GM19452 (cell line): ENCODE data around the gene ZBTB16.

ENCODE experiments used
- ATAC-seq: cut with Tn5 transposase; IDR thresholded peaks from one replicate; pipeline ENCODE4 v1.9.1; 2021; ENCODE audit not compliant: unreplicated experiment

Gene ZBTB16

DNA sequence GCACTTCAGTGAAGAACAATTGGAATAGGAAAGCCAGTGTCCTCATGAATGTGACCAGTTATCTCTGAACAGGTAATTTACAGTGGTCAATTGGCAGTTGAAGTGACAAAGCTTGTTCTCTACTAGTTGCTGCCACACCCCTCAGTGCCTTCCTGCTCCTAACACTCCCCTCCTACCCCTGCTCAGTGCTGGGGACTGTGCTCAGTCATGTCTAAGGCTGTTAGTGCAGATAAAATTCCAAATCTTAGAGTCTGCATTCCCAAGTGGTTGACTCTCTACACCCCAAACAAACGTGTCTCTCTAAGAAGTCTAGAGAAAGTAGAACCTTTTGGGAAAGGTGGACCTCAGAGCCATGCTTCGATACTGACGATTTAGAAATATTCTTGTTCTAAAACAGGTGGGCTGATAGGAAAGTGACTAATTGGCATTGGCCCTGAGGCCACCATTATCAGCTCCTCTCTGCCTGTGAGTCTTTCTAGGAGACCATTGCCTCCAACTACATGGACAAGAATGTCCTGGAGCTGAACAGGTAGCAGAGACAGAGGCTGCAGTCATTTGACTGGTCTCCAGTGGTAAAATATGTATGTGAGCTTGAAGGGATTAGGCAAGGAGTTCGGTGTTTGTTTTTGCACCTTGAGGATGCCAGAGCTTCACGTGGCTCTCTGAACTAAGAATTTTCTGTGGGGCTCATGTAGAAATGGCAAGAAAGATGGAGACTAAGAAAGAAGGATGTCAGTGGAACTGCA is 214.6 kb downstream of the ZBTB16 start:
- ATAC-seq, result no peak

DNA sequence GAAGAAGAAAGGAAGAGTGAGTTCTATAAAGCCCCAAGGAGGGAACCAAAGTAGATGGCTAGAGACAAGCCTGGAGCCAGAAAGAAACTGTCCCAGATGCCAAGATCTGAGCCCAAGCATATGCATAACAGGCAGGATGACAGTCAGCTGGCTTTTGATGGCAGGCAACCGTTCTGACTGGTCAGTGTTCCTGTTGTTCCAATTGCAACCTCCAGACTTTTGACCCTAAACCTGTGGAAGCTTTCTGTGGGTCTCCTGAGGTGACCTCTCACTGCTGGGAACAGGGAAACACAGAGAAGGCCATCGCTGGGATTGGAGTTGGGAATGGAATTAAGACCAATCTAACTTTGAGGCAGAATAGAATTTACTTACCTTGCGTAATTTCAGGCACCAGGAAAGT is 215.1 kb downstream of the ZBTB16 start:
- no peak for ATAC-seq

DNA sequence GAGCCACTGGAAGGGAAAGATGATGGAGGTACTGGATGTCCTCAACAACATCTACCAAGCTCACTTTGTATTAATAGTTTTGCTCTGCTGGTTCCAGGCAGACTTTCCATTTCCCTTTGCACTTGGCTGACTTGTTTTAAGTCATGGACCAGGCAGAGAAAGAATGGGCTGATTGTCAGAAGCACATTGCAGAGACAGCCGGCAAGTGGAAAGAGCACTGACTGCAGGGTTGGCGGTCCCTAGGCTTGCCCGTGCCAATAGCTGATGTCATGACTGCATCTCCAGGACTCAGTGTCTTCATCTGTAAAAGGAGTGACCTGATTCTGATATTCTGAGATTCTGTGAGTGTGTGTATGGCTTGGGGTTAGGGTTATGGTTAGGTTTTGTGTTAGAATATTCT is 215.8 kb downstream of the ZBTB16 start:
- ATAC-seq, result no peak

DNA sequence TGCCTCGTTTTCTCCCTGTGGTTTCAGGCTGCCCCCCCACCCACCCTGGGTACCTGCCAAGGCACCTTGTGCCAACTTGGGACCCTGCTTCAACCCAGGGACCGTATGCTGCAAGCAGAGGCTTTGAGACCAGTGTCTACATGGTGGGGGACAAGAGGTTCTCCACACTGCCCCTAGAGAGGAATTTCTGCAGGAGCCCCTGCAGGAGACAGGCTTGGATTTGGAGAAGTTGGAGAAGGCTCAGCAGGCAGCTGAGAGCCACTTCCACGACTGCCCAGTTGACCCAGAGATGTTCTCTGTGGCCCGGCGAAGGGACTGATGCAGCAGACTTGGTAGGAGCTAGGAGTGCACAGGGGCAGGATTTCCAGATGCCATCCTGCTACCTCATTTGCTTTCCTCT is 216.6 kb downstream of the ZBTB16 start:
- no peak for ATAC-seq

DNA sequence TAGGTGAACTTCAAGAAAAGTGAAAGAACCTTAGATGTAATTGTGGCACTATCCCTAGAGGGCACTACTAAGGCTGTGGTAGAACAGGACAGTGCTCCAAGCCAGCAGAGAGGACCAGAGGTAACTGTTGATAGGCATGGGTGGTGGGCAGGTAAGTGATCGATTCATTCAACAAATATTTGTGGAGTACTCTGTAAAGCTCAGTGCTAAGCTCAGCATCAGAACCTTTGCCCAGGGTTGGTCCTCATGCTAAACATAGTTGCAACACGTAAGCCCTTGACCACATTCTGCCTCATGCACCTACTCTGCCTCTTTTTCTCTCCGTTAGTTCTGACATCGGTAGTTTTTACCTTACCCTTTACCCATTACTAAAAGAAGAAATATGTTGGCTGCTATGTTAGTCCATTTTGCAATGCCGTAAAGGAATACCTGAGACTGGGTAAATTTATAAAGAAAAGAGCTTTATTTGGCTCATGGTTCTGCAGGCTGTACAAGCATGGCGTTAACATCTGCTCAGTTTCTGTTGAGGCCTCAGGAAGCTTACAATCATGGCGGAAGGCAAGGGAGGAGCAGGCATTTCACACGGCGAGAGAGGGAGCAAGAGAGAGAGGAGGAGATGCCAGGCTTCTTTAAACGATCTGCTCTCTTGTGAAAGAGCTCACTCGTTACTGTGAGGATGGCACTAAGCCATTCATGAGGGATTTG is 218.3 kb downstream of the ZBTB16 start:
- no peak for ATAC-seq

DNA sequence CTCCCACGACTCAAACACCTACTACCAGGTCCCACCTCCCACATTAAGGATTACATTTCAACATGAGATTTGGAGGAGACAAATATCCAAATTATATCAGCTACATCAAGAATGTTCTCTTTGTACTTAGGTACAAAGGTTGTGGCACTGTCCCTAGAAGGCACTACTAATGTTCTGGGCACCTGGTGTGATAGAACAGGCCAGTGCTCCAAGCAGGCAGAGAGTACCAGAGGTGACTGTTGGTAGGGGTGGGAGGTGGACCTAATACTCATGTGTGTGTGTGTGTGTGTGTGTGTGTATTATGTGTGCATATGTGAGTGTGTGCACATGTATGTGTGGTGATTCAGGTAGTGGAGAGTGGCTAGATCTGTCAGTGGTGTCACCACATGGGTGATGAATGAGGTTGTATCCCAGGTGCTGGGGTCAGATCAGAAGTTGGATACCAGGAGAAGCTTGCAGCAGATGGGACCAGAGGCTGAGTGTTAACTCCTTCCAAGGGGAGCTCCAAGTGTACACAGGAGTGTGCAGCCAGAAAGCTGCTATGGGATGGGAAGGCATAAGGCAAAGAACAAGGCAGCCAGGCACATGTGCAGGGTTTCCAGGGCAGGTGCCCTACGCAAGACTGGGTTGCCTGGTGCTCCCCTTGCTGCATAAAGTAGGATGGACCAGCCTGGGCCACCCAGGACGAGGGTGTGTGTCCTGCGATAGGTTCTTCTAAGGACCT is 219.0 kb downstream of the ZBTB16 start:
- ATAC-seq, result no peak

DNA sequence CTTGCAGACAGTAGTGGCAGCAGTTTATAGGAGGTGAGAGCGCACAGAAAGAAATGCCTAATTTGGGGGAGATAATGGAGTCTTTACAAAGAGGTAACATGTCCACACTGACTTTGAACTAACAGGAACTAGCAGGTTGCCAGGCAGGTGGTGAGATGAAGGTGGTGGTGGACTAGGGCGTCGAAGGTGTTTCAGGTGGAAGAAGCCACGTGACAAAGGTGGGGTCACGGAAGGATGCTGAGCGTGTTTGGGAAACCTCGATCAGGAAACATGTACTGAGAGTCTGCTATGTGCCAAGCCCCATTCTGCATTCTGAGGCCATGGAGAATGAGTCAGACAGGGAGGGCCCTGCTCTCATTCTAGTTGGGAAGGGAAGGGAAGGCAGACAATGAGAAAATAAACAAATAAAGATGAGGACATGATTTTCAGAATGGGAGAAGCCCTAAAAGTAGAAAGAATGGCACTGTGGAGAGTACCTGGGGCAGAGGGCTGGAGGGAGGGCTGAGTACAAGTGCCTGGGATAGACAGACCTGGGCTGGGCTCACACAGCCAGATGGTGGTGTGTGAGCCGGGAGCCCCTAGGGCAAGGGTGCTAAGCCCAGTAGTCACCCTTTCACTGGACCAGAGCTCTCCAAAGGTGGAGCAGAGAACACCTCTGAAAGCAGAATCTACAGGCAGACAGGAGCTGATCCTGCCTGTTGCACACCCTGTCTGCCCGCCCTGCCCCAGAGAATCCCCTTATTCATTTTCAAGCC is 220.5 kb downstream of the ZBTB16 start:
- ATAC-seq, result no peak

DNA sequence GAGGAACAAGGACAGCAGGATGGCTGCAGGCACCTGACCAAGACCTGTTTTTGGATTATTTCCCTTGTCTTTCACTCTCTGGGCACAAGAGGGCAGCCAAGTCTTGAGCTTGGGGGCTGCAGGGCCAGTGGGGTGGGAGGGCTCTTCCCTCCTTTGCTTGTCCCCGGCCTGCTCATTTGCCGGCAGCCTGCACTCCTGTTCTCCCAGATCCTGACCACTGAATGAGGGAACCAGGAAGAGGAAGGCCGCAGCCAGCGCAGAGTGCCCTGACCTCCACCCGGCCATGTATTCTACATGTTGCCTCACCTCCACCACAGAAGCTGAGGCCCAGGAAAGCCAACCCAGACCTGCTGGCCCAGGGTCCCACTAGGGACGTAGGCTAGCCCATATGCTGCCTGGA is 221.2 kb downstream of the ZBTB16 start:
- ATAC-seq, result no peak

DNA sequence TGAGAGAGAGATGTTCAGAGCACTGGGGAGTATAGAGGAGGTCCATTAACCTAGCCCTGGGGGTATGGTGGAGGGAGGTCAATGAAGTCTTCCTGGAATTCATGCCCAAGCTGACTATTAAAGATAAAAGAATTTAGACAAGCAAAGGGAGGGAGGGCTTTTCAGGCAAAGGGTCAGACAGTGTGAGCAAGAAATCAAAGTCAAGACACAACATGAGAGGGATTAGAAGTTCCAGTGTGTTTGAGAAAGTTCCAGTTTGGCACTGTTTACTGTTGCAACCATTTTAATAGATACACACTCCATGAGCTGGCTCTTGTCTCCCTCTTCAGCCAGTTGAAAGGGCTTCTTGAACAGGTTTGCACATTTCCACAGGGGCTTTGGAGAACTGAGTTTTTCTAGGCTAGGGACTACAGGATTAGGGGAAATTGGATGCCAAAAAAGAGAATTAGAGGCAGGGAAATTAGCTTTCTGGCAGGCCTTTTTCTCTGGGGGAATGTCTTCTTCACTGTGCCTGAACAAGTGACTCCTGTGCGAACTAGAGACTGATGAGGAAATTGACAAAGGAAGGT is 222.0 kb downstream of the ZBTB16 start:
- no peak for ATAC-seq

DNA sequence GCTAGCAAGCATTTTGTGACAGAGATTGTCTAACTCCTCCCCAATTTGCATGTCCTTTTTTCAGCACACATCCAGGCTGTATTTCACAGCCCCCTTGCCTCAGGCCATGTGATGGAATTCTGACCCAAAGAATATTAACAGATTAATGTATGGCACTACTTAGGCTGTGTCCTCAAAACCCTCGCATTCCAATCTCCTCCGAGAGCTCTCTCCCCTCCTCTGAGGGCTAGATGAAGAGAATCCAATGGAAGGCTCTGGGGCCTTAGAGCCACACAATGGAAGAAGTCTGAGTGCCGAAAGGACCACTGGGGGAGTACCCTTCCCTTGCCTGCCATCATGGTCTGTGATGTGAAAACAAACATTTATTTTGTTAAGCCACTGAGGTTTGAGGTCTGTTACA is 223.0 kb downstream of the ZBTB16 start:
- no peak for ATAC-seq

DNA sequence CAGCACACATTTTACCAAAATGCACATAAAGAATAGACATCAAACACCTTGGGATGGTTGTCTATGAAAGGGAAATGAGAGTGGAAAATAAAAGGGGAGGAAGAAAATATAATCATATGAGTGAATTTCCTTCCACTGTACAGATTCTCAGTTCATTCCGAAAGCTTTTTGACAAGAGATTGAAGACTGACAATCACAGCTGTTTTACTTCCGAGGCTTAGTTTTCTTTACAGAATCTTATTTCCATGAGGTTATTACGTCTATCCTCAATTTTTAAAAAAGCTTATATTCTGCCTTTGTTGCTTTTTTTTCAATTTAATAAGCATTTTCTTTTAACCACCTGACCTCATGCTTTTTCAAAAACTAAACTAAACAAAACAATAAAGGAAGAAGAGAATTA is 223.9 kb downstream of the ZBTB16 start:
- ATAC-seq, result no peak

DNA sequence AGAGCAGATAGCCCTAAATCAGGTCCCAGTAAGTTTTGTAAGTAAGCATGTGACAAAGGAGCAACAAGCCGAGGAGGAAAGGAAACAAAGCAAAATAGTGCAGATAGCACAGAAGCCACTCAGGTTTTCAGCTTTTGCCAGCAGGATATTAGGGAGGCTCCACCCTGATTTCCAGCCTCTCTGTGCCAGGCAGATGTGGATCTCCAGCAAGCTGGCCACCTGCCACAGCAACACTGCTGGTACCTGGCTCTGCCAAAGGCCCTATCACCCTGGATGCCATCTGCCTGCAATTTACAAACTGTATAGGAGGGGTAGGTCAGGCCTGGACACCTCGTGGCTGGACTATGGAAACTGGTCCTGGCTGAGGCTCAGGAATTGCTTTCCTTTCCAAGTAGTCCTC is 224.5 kb downstream of the ZBTB16 start:
- ATAC-seq, result no peak

DNA sequence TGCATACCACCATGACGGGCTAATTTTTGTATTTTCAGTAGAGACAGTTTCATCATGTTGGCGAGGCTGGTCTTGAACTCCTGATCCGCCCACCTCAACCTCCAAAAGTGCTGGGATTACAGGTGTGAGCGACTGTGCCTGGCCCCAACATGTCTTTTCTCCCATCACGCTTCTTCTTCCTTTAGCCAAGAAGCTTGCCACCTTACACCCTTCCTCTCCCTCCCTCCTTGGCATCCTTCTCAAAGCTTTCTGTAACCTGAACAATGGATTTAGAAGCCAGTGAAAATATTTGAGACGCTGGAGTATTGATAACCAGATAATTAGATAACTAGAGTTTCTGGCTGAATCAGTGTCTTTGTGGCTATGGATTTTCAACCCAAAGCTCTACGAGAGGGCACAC is 225.4 kb downstream of the ZBTB16 start:
- ATAC-seq, result no peak

DNA sequence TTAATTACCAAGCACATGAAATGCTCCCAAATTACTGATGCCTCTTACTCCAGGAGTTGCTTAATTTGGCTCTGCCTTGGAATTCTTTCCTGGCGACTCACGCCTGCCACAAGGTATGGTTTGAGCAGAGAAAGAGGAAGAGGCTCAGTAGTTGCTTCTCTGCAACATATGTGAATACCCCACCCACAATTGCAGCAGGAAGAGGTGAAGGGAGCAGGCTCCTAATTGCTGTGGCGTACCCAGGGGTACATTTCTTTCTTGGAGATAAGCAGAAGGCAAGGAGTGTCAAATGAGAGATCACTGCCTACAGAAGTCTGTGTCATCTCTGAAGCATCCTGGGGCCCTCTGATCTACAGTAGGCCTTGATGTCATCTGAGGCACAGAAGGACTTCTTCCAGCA is 226.1 kb downstream of the ZBTB16 start:
- no peak for ATAC-seq

DNA sequence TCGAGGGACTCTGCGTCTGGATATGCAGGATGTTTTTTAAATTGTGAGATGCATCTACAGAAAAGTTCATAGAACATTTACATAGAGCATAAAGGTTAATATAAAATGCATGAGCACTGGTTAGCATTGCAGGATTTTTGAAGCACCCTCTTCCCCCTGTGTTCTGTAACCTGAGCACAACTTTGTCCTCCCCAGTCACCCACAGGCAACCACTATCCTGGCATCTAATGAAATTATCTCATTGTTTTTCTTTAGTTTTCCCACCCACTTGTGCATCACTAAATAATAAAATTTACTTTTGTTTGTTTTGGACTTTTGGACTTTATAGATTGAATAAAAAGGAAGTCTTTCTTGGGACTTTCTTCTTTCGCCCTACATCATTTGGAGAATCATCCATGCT is 226.7 kb downstream of the ZBTB16 start:
- ATAC-seq, result no peak

DNA sequence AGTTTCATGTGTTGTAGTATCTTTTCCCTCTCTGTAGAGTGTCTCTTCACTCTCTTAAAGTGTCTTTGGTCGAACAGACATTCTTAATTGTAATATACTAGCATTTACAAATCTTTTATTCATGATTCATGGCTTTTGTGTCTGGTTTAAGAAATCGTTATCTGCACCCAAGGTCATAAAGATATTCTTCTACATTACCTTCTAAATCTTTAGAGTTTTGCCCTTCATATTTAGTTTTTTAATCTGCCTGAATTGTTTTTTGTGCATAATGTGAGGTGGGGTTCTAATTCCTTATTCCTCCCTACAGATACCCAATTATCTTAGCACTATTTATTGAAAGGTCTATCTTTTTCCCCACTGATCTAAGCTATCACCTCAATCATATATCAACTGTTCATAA is 227.6 kb downstream of the ZBTB16 start:
- no peak for ATAC-seq

DNA sequence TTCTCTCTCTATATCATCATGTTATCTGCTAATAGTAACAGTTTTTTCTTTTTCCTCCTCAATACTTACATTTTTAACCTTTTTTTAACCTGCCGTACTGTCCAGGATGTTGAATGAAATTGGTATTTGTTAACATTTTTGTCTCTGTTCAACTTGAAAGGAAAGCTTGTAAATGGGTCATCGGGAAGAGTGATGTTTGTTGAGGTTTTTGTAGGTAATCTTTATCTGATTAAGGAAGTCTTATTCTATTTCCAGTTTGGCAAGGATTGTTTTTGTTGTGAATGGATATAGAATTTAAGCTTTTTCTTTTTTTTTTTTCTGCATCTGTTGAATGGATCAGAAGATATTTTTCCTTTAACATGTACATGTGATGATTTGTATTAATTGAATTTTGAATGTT is 228.6 kb downstream of the ZBTB16 start:
- no peak for ATAC-seq

DNA sequence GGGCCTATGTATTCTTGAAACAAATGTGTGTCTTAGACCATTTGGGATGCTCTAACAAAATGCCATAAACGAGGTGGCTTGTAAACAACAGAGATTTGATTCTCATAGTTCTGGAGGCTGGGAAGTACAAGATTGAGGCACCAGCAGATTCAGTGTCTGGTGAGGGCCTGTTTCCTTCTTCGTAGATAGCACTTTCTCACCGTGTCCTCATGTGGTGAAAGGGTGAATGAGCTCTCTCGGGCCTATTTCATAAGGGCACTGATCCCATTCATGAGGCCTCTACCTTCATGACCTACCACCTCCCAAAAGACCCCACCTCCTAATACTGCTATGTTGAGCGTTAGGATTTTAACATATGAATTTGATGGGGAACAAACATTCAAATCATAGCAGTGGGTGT is 230.3 kb downstream of the ZBTB16 start:
- ATAC-seq, result no peak

DNA sequence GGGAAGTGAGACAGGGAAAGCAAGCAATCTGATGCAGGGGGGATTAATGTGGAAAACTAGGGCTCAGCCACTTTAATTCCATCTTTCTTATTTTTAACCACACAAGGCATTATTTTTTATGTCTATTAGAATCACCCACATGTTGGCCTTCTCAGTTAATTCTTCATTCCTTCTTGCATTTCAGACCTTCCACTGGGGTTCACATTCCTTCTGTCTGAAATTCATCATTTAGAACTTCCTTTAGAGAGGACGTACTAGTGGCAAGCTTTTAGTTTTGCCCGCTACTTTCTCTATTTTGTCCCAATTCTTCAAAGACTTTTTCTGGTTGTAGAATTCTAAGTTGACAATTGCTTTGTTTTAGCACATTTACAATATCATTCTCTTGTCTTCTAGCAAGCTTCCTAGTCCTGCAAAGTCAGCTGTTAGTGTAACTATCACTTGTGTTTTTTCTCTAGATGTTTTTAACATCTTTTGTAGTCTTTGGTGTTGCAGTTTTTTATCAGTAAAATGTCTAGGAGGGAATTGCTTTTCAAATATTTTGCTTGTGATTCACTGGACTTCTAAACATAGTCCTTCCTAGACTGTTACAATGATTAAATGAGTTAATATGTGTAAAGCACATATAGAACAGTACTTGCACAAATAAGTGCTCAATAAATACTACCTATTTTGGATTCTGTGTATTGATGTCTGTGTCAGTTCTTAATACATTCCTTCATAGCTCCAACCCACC is 231.2 kb downstream of the ZBTB16 start:
- ATAC-seq, result no peak

DNA sequence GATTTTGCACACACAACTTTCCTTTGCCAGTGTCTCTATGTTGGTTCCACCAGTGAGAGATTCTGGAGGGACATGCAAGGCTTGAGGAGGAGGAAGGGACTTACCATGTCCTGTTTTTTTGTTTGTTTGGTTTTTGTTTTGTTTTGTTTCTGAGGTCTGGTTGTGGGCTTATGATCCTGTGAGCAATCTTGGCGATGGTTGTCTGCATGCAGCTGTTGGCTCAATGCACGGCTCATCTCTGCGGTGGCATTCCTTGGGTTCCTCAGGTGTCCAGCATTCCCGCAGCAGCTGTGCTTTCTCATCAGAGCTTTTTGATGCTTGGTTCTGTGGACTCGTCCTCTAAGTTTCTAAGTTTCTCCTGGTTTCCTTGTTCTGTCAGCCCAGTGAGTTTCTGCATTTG is 231.9 kb downstream of the ZBTB16 start:
- no peak for ATAC-seq
